ENCODE measurements around the gene SCYGR7.

DNA sequence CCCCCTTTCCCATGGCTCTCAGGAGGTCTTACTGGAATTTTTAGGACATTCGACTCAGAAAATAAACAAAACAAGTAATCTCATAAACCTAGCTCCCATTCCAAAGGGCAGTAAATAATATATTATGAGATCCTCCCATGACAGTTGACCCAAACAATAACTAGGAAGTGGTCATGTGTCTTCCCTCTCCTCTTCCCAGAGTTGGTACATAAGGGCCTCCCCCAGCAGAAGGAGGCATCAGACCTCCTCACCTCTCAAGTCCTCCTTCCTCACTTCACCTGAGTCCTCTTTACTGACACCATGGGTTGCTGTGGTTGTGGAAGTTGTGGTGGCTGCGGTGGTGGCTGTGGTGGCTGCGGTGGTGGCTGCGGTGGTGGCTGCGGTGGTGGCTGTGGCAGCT lies at the start of gene SCYGR7:
- TF ChIP-seq, protein P1, sequence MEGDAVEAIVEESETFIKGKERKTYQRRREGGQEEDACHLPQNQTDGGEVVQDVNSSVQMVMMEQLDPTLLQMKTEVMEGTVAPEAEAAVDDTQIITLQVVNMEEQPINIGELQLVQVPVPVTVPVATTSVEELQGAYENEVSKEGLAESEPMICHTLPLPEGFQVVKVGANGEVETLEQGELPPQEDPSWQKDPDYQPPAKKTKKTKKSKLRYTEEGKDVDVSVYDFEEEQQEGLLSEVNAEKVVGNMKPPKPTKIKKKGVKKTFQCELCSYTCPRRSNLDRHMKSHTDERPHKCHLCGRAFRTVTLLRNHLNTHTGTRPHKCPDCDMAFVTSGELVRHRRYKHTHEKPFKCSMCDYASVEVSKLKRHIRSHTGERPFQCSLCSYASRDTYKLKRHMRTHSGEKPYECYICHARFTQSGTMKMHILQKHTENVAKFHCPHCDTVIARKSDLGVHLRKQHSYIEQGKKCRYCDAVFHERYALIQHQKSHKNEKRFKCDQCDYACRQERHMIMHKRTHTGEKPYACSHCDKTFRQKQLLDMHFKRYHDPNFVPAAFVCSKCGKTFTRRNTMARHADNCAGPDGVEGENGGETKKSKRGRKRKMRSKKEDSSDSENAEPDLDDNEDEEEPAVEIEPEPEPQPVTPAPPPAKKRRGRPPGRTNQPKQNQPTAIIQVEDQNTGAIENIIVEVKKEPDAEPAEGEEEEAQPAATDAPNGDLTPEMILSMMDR (IDR thresholded peaks at IDR 0.05): no peak
- no peak for TF ChIP-seq ZFX (IDR thresholded peaks at IDR 0.05; ENCODE audit: borderline replicate concordance)

Measured in 22Rv1 (cell line).